ENCODE results near the gene PSME1.

- no peak for TF ChIP-seq POLR2A (IDR thresholded peaks at IDR 0.05)
- TF ChIP-seq, protein P1, sequence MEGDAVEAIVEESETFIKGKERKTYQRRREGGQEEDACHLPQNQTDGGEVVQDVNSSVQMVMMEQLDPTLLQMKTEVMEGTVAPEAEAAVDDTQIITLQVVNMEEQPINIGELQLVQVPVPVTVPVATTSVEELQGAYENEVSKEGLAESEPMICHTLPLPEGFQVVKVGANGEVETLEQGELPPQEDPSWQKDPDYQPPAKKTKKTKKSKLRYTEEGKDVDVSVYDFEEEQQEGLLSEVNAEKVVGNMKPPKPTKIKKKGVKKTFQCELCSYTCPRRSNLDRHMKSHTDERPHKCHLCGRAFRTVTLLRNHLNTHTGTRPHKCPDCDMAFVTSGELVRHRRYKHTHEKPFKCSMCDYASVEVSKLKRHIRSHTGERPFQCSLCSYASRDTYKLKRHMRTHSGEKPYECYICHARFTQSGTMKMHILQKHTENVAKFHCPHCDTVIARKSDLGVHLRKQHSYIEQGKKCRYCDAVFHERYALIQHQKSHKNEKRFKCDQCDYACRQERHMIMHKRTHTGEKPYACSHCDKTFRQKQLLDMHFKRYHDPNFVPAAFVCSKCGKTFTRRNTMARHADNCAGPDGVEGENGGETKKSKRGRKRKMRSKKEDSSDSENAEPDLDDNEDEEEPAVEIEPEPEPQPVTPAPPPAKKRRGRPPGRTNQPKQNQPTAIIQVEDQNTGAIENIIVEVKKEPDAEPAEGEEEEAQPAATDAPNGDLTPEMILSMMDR (IDR thresholded peaks at IDR 0.05): no peak
Observed at GRCh38 chr14:24122416-24122815, 13.6 kb upstream of the PSME1 start.
